Left lung (tissue), 10 donors: ENCODE results near the gene PNMT. TPM values are rescaled to one million over a fixed set of nuclear protein-coding genes. Genes with fewer than 3 reads are reported as not detected.
A peak's percentile ranks its signal among the peaks of the same experiment; 100 is the strongest.

Experiments
- ATAC-seq: fragments of 200-7000 bp; cut with Tn5 transposase; one replicate; pipeline ENCODE4 v1.9.1; 2020; ENCODE audit warnings: moderate library complexity
- DNase-seq, 4 donors: peaks; one replicate each; pipeline ENCODE4 v3.0.0-alpha.2; 2013 to 2020
- H3K27ac ChIP-seq, 2 donors: fragments of 200-600 bp; sonication (generic) in 1 of 2; one replicate each; pipeline versions ENCODE4 v1.5.0 to v1.8.0; 2020 to 2021
- H3K27me3 ChIP-seq, 2 donors: fragments of 200-600 bp; sonication (generic) in 1 of 2; one replicate each; pipeline versions ENCODE4 v1.5.0 to v1.8.0; 2020 to 2021
- H3K36me3 ChIP-seq, 2 donors: fragments of 200-600 bp; sonication (generic) in 1 of 2; one replicate each; pipeline versions ENCODE4 v1.5.0 to v1.8.0; 2020 to 2021
- H3K4me1 ChIP-seq, 2 donors: fragments of 200-600 bp; one replicate each; pipeline ENCODE4 v1.8.0; 2021
- H3K4me3 ChIP-seq, 2 donors: fragments of 200-600 bp; sonication (generic) in 1 of 2; one replicate each; pipeline versions ENCODE4 v1.5.0 to v1.8.0; 2020 to 2021; ENCODE audit warnings: mild to moderate bottlenecking in 1 of 2
- H3K9me3 ChIP-seq, 2 donors: fragments of 200-600 bp; sonication (generic) in 1 of 2; one replicate each; pipeline versions ENCODE4 v1.5.0 to v1.8.0; 2020 to 2021
- CTCF ChIP-seq, 2 donors: fragments of 200-600 bp; sonication (generic) in 1 of 2; IDR thresholded peaks; one replicate each; pipeline versions ENCODE4 v1.5.0 to v1.8.0; 2021; ENCODE audit warnings: antibody characterized with exemption in 2 of 2
- intact Hi-C, 2 donors: fragments of 100-400 bp; cut with DNase I; formaldehyde crosslinking; loops; one replicate each; pipeline versions ENCODE4 v1.11.2 to v1.14.2; 2022
- polyA plus RNA-seq, 6 donors: library from polyadenylated mRNA; unstranded; fragments of 120-200 nt; gene quantifications; one replicate each; pipeline ENCODE4 v1.2.1, GENCODE V29; 2013; ENCODE audit not compliant: insufficient read length in 6 of 6
- total RNA-seq, 2 donors: library from RNA; stranded (reverse); fragmentation: NEBNext Ultra II Directional; extraction: Animal tissue kit (Norgen Biotek cat#: 25700); gene quantifications; one replicate each; pipeline ENCODE4 v1.2.1, GENCODE V29; 2021
- donor health status: DM: no; HTN: yes; CAD: no.
- donor health status: DM: no; HTN: no; CAD: no.

PNMT gene
- total and polyA plus RNA-seq, 8 donors: 0.38 to 2.4 (median 1.7) TPM

- DNase-seq (peak in 1 of 4 donors; percentile 76), ATAC-seq (peak; percentile 76)
- TF ChIP-seq CTCF (IDR thresholded peaks at IDR 0.05): no peak
- no peaks in the 10 kb centered on the region for H3K9me3 ChIP-seq
- no peaks in the 10 kb centered on the region for H3K36me3 ChIP-seq
- H3K27me3 ChIP-seq: peaks cover 17 to 64% of the 10 kb centered on the region in 2 donors
- no peak overlapping the region for H3K4me3 ChIP-seq
- peak overlapping the region; percentile 13 to 39 for H3K27ac ChIP-seq
- intact Hi-C loops: no loop called here
- H3K4me1 ChIP-seq: peaks cover 6 to 35% of the 10 kb centered on the region in 2 donors
These were observed 39.4 kb upstream of the PNMT start for GRCh38 chr17:39628655-39629493.

DNA sequence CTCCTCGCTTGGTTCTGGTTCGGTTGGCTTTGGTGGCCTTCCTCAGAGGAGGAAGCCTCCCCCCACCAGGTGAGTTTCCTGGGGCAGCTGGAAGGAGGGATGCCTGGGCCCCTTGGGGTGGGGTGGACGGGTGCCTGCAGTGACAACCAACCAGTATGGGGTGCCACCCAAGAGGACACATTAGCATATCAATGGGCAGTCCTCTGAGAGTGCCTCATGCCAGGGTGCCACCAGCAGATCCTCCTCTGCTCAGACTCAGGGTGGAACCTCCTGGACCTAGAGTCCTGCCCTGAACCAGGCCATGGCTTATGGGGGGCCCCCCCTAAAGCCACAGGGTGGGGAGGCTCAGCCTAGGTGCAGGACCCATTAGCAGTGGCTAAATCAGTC is 38.8 kb upstream of the PNMT start:
- Histone ChIP-seq H3K9me3 (no peaks in the 10 kb centered on the region), H3K27me3 (peaks cover 17 to 63% of the 10 kb centered on the region in 2 donors), H3K27ac (peak overlapping the region; percentile 7 to 13), H3K4me3 (no peak overlapping the region), H3K36me3 (no peaks in the 10 kb centered on the region), H3K4me1 (peaks cover 6 to 41% of the 10 kb centered on the region in 2 donors)
- DNase-seq: no peak
- peak; percentile 2 for ATAC-seq
- intact Hi-C loops: no loop called here
- no peak for TF ChIP-seq CTCF (IDR thresholded peaks at IDR 0.05)

DNA sequence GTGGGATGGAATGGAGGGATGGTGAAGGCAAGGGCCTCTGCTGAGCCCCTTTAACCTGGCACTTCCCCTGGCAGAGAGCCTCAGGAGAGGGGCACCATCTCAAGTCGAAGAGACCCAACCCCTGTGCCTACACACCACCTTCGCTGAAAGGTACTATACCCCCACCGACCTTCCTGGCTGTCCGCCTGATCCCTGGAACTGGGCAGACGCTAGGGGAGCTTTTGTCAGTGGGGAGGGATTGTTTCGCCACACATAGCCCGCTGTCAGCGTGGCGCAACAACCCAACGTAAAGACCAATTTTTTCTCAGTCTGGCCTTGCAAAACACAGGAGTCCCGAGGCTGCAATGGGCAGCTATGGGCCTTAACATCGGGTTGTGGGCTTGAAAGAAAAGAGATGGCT is 38.4 kb upstream of the PNMT start:
- no peaks in the 10 kb centered on the region for H3K9me3 ChIP-seq
- intact Hi-C loops: loop anchor here in 1 of 2 donors (10.0 kb wide), 1 partner anchor 105 kb away; the partner anchor contains the start of genes GRB7 and MIEN1

GRCh38 chr17:39631403-39631802 is 36.9 kb upstream of the PNMT start:
- Histone ChIP-seq H3K4me3 (no peak overlapping the region), H3K27me3 (peaks cover 16 to 43% of the 10 kb centered on the region in 2 donors), H3K27ac (peak overlapping the region in 1 of 2 donors; percentile 7), H3K36me3 (no peaks in the 10 kb centered on the region), H3K9me3 (no peaks in the 10 kb centered on the region), H3K4me1 (peaks cover 6 to 59% of the 10 kb centered on the region in 2 donors)
- intact Hi-C loops: loop anchor here in 1 of 2 donors (10.0 kb wide), 1 partner anchor 103 kb away; the partner anchor contains the start of genes GRB7 and MIEN1
- peak in 2 of 4 donors; percentile 50 to 58 for DNase-seq
- peak; percentile 67 for ATAC-seq
- TF ChIP-seq CTCF (IDR thresholded peaks at IDR 0.05): no peak

More for the DNA sequence above, 38.4 kb upstream of the PNMT start:
- Histone ChIP-seq H3K36me3 (no peaks in the 10 kb centered on the region), H3K27ac (no peak overlapping the region), H3K27me3 (peaks cover 17 to 58% of the 10 kb centered on the region in 2 donors), H3K4me3 (no peak overlapping the region), H3K4me1 (peaks cover 6 to 45% of the 10 kb centered on the region in 2 donors)
- no peak for TF ChIP-seq CTCF (IDR thresholded peaks at IDR 0.05)
- DNase-seq (no peak), ATAC-seq (no peak)
